ENCODE measurements around the gene GOLGA6C.

The GOLGA6C gene

DNA sequence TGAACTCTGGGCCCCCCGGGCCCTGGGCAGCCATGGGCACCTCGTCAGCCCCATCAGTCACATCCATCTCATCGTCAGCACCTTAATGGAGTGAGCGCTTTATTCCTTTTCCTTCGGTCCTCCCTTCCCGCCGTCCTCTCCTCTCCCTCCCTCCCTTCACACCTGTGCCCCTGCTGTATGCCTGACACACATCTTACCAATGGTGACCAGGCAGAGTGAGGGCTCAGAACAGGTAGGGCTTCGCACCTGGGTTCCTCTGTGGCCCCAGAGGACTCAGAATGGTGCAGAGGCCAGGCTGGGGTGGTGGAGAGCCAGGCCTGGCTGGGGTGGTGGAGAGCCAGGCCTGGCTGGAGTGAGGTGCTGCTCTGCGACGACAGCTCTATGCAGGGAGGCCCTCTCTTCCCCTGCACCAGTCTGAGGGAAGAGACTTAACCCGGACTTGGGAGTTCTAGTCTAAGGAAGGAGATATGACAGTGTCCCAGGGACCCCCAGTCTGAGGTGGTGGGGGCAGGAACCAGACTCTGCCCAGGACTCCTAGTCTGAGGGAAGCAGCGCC, 44.8 kb upstream of the GOLGA6C start:
- ChIA-PET POLR2A (no interaction called here), CTCF (interaction anchor here (1.5 kb wide), 1 partner anchor 9 kb away, joined by 8 read pairs; no protein-coding TSS in a partner anchor)
- TF ChIP-seq LEF1 (IDR thresholded peaks at IDR 0.05; ENCODE audit: borderline replicate concordance), result no peak
- no peak for TF ChIP-seq FOXM1 (IDR thresholded peaks at IDR 0.05; ENCODE audit: borderline replicate concordance)
- TF ChIP-seq CTBP1 (IDR thresholded peaks at IDR 0.05; ENCODE audit: borderline replicate concordance), result no peak
- no peak for TF ChIP-seq L3MBTL2 (conservative IDR thresholded peaks at IDR 0.05)
- TF ChIP-seq TARDBP (IDR thresholded peaks at IDR 0.05), result no peak
- TF ChIP-seq ARNT (IDR thresholded peaks at IDR 0.05), result no peak
- TF ChIP-seq ZNF384 (IDR thresholded peaks at IDR 0.05), result no peak
- TF ChIP-seq SP1 (IDR thresholded peaks at IDR 0.05), result no peak
- no peak for TF ChIP-seq FOXA1 (IDR thresholded peaks at IDR 0.05)
- TF ChIP-seq BHLHE40 (IDR thresholded peaks at IDR 0.05; ENCODE audit: borderline replicate concordance), result no peak
- no peak for TF ChIP-seq ELF4 (IDR thresholded peaks at IDR 0.05)
- TF ChIP-seq, protein P1, sequence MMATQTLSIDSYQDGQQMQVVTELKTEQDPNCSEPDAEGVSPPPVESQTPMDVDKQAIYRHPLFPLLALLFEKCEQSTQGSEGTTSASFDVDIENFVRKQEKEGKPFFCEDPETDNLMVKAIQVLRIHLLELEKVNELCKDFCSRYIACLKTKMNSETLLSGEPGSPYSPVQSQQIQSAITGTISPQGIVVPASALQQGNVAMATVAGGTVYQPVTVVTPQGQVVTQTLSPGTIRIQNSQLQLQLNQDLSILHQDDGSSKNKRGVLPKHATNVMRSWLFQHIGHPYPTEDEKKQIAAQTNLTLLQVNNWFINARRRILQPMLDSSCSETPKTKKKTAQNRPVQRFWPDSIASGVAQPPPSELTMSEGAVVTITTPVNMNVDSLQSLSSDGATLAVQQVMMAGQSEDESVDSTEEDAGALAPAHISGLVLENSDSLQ (IDR thresholded peaks at IDR 0.05), result no peak
- no peak for TF ChIP-seq NFRKB (IDR thresholded peaks at IDR 0.05)
- TF ChIP-seq FOXK2 (IDR thresholded peaks at IDR 0.05), result no peak
- no peak for TF ChIP-seq HDGF (IDR thresholded peaks at IDR 0.05; ENCODE audit: borderline replicate concordance)
- no peak for DNase-seq (ENCODE audit: extremely low spot score)

DNA sequence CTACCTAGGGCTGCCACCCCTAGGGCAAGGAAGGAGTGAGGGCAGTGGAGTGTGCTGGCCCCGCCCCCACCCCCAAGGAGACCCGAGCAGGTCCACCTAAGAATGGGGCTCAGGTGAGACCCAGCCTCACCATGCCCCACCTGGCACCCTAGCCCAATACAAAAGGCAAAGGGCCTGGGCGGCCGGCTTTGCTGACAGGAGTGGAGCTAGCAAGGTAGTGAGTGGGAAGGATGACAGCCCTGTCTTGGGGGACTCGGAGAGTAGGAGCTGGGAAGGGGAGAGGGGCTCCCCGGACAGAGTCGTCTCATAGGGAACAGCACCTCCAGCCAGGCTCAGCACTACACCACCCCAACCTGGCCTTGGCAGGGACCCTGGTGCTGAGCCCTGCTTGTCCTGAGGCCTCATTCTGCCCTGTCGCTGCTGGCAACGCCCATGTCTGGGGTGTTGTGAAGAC, 44.3 kb upstream of the GOLGA6C start:
- POLR2A ChIA-PET, result interaction anchor here (1.2 kb wide), 1 partner anchor 190 kb away, joined by 6 read pairs; the partner anchor contains the start of gene PPCDC
- CTCF ChIA-PET, result interaction anchor here (1.5 kb wide), 1 partner anchor 10 kb away, joined by 8 read pairs; no protein-coding TSS in a partner anchor
- DNase-seq (ENCODE audit: extremely low spot score), result no peak
- TF ChIP-seq, protein P1 (IDR thresholded peaks at IDR 0.05), result no peak
- TF ChIP-seq SP1 (IDR thresholded peaks at IDR 0.05) (no peak), NFRKB (IDR thresholded peaks at IDR 0.05) (no peak), SUZ12 (IDR thresholded peaks at IDR 0.05) (no peak), FOXK2 (IDR thresholded peaks at IDR 0.05) (no peak), ARNT (IDR thresholded peaks at IDR 0.05) (no peak), ELF4 (IDR thresholded peaks at IDR 0.05) (no peak), L3MBTL2 (conservative IDR thresholded peaks at IDR 0.05) (no peak), FOXA1 (IDR thresholded peaks at IDR 0.05) (no peak), LEF1 (IDR thresholded peaks at IDR 0.05; ENCODE audit: borderline replicate concordance) (no peak), CTBP1 (IDR thresholded peaks at IDR 0.05; ENCODE audit: borderline replicate concordance) (no peak)

DNA sequence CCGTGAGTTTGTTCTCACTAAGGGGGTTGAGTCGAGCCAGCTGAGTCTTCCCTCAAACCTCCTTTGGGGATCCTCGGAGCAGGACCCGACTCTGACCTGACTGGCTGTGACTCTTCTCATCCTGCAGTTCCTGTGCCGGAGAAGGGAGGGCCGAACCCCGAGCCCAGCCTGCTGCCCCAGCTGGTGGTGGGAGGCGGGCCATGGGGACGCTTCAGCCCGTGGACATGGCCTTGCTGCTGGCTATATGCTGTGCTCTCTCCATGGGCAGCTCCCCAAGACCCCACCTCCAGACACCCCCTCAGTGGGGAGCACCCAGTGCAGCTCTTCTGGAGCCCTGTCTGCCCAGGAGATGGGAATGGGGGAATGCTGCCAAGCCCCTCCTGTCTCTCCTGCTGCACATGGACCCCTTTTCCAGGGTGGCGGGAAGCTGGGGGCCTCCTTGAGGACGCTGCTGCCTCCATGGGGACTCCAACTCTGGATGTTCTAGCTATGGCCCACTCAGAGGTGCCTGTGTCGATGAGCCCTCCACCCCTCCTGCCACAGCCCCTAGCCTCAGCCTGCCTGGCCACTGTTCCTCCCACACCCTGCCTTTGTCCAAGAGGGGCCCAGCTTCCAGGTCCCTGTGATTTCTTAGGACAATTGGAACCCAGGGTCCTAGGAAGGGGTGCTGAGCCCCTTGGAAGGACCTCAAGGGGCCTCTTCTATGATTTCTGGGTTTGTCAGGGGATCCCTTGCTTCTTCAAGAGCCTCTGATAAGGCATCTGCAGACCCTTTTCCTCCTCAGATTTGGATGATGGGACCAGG, 43.6 kb upstream of the GOLGA6C start:
- ChIA-PET POLR2A (interaction anchor here (1.2 kb wide), 1 partner anchor 191 kb away, joined by 6 read pairs; the partner anchor contains the start of gene PPCDC), CTCF (interaction anchor here (0.6 to 1.5 kb wide), 3 partner anchors 10 to 79 kb away, joined by 3 to 8 read pairs (median 5); no protein-coding TSS in a partner anchor)

DNA sequence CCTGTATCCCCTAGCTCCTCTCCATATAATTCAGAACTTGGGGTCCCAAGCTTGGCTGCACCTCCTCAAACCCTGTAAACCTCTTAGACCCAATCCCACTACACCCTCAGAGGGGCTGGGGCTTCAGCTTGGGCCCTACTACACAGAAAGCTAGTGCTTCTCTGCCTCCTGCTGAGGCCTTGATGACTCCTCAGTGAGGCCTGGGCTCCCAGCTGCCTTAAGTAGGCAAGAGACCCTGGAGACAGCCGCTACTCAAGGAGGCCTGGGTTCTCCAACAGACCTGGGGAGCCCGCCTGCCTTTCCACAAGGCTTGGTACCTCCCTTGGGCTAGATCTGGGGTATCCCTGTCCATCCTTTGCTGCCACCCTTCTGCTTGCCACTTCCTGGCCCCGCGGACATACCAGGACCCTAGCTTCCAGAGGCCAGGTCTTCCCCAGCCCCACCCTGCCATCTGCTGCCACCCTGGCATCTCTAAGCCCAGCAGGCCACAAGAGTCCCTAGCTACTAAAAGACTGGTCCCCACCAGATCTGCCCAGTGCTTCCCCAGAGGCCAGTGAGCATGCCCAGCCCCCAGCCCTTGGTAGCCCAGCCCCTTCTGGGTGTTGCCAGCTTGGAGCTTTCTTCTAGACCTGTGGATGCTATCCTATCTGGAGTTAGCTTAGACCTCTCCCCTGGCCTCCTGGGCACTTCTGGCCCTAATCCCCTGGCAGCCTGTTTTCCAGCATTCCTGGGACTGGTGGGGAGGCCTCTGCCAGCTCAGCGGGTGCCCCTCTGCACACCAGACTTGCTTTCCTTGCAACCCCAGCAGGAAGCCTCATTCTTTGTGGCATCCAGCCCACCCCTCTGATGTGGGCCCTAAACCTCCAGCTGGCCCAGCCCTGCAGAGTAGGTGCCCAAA, 42.8 kb upstream of the GOLGA6C start:
- CTCF ChIA-PET, result interaction anchor here (0.6 to 1.2 kb wide), 3 partner anchors 11 to 104 kb away, joined by 3 to 5 read pairs (median 3); no protein-coding TSS in a partner anchor
- TF ChIP-seq TARDBP (IDR thresholded peaks at IDR 0.05), result no peak
- TF ChIP-seq BHLHE40 (IDR thresholded peaks at IDR 0.05; ENCODE audit: borderline replicate concordance), result no peak
- no peak for TF ChIP-seq SP1 (IDR thresholded peaks at IDR 0.05)
- TF ChIP-seq HDGF (IDR thresholded peaks at IDR 0.05; ENCODE audit: borderline replicate concordance), result no peak
- TF ChIP-seq SUZ12 (IDR thresholded peaks at IDR 0.05), result no peak
- TF ChIP-seq, protein P1 (IDR thresholded peaks at IDR 0.05), result no peak
- TF ChIP-seq L3MBTL2 (conservative IDR thresholded peaks at IDR 0.05), result no peak
- no peak for TF ChIP-seq NFRKB (IDR thresholded peaks at IDR 0.05)
- no peak for TF ChIP-seq FOXA1 (IDR thresholded peaks at IDR 0.05)
- no peak for TF ChIP-seq ARNT (IDR thresholded peaks at IDR 0.05)
- TF ChIP-seq ZNF384 (IDR thresholded peaks at IDR 0.05), result no peak
- DNase-seq (ENCODE audit: extremely low spot score), result no peak
- POLR2A ChIA-PET, result interaction anchor here (0.9 to 1.2 kb wide), 2 partner anchors 11 to 192 kb away, joined by 3 to 6 read pairs; partner anchors contain the start of gene PPCDC

More for the DNA sequence above, 43.6 kb upstream of the GOLGA6C start:
- no peak for DNase-seq (ENCODE audit: extremely low spot score)
- TF ChIP-seq FOXK2 (IDR thresholded peaks at IDR 0.05), result no peak
- no peak for TF ChIP-seq HDGF (IDR thresholded peaks at IDR 0.05; ENCODE audit: borderline replicate concordance)
- no peak for TF ChIP-seq NFRKB (IDR thresholded peaks at IDR 0.05)
- no peak for TF ChIP-seq BHLHE40 (IDR thresholded peaks at IDR 0.05; ENCODE audit: borderline replicate concordance)
- TF ChIP-seq FOXM1 (IDR thresholded peaks at IDR 0.05; ENCODE audit: borderline replicate concordance), result no peak
- TF ChIP-seq TARDBP (IDR thresholded peaks at IDR 0.05), result no peak
- no peak for TF ChIP-seq LEF1 (IDR thresholded peaks at IDR 0.05; ENCODE audit: borderline replicate concordance)
- no peak for TF ChIP-seq FOXA1 (IDR thresholded peaks at IDR 0.05)
- TF ChIP-seq SUZ12 (IDR thresholded peaks at IDR 0.05), result no peak
- no peak for TF ChIP-seq L3MBTL2 (conservative IDR thresholded peaks at IDR 0.05)
- no peak for TF ChIP-seq ELF4 (IDR thresholded peaks at IDR 0.05)
- no peak for TF ChIP-seq CTBP1 (IDR thresholded peaks at IDR 0.05; ENCODE audit: borderline replicate concordance)
- TF ChIP-seq, protein P1 (IDR thresholded peaks at IDR 0.05), result no peak
